ENCODE results near the gene ANKRD36C. TPM values are rescaled to one million over a fixed set of nuclear protein-coding genes. Genes with fewer than 3 reads are reported as not detected.
"Not testable (repeated sequence)": the region's sequence is repeated elsewhere in the genome, so short reads cannot be mapped to it uniquely, and the experiment has no call there.

ANKRD36C gene
- total RNA-seq, 1 experiment from 2014 or later: 19.5 TPM

- DNase-seq (ENCODE audit: extremely low read depth, low read depth): not testable (repeated sequence)
Measured at GRCh38 chr2:96009833-96010232, 18.2 kb upstream of the ANKRD36C start.

DNA sequence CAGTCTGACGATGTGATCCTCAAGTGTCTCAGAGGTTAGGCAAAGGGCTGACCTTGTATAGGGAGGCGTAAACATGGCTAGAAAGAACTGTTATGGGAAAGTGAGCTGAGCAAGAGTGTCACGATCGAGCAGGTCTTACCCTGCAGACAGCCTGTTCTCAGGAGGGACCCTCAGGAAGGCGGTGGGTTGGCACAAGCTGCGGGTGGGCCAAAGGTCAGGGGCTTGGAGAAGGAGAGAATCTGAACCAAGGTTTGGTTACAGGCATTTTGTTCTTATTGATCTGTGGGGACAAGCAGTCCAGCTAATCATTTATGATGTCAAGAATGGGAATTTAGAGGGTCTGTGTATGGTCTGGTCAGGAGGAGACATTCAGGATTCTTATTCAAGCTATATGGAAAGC lies 16.4 kb upstream of the ANKRD36C start:
- DNase-seq (ENCODE audit: extremely low read depth, low read depth): not testable (repeated sequence)

GRCh38 chr2:96006248-96006647 lies 14.6 kb upstream of the ANKRD36C start:
- DNase-seq (ENCODE audit: extremely low read depth, low read depth): not testable (repeated sequence)

DNA sequence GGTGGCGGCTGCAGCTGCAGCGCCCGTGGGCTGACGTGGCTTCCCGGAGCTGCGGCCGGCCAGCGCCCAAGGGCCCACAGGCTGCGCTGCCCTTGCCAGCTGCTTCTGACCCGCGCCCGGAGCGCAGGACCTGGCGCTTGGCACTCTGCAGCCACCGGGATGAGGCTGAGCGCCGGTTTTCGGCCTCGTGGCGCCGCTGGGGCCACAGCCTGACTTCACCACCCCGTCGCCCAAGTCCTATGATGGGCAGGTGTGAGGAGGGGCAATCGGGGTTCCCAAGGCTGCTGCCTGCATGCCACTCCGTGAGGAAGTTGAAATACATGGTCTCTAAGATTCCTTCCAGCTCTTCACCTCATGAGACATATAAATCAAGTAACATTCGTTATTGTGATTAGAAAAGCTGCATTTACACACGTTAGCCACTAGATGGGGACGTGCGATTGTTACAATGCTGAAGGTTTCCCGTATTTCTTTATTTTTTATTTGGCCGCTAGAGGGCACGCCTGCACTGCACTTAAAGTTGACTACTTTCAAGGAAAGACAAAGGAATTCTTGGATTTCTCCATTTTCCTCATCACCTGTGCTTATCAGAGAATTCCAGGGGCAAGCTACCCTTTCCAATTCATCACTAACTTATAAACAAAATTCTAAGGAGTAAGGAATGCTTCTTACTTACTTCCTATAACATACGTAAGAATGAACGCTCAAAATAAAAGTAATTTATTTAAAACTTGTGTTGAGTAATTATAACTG lies 1.1 kb upstream of the ANKRD36C start:
- peak; percentile 33 for DNase-seq (ENCODE audit: extremely low read depth, low read depth)

GRCh38 chr2:95992102-95992501 lies 478 bp upstream of the ANKRD36C start:
- not testable (repeated sequence) for DNase-seq (ENCODE audit: extremely low read depth, low read depth)

DNA sequence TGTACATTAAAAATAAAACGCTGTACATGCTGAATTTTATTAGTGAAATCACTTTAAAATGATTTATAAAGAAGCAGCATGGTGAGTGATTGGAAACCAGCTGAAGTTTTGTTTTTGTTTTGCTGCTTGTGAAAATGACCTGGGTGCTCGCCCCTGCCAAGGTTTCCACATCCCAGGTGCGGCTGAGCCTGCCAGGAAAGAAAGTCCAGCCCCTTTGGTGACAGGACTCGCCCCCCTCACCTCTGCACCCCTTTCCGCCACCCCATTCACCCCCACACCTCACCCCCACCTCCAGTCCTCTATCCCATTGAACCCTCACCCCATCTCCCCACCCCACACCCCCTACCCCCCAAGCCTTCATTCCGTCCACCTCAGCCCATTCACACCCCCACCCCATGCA lies 740 bp downstream of the ANKRD36C start:
- DNase-seq (ENCODE audit: extremely low read depth, low read depth): not testable (repeated sequence)

GRCh38 chr2:95951662-95952061 lies 40.0 kb downstream of the ANKRD36C start:
- not testable (repeated sequence) for DNase-seq (ENCODE audit: extremely low read depth, low read depth)

- not testable (repeated sequence) for DNase-seq (ENCODE audit: extremely low read depth, low read depth)
Measured at GRCh38 chr2:95948039-95948438, 43.6 kb downstream of the ANKRD36C start.

DNA sequence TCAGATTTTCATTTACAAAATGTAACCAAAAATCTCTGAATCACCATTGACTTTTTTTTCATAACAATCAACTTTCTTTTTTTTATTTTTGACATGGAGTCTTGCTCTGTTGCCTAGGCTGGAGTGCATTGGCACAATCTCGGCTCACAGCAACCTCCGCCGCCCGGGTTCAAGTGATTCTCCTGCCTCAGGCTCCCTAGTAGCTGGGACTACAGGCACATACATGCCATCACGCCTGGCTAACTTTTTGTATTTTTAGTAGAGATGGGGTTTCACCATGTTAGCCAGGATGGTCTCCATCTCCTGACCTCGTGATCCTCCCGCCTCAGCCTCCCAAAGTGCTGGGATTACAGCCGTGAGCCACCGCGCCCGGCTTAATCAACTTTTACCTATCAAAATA lies 51.7 kb downstream of the ANKRD36C start:
- not testable (repeated sequence) for DNase-seq (ENCODE audit: extremely low read depth, low read depth)

GRCh38 chr2:95930740-95931139 lies 60.9 kb downstream of the ANKRD36C start:
- not testable (repeated sequence) for DNase-seq (ENCODE audit: extremely low read depth, low read depth)

DNA sequence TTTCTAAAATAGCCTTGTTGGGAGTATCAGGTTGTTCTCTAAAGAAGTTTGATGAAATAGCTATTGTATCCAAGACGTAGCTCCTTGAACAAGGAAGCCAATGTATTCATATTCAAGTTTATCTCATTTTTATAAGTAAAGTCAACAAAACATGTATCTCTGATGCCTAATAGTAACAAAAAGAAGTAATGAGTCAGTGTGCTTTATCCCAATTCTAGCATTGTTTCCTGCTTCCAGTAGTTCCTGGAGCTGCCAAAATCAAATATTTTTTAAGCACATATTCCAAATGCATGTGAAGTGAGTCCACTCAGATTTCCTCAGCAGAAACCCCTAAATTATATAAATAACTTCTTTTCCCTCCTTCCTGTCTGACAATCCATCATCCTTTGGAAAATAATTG lies 74.6 kb downstream of the ANKRD36C start:
- DNase-seq (ENCODE audit: extremely low read depth, low read depth): not testable (repeated sequence)

DNA sequence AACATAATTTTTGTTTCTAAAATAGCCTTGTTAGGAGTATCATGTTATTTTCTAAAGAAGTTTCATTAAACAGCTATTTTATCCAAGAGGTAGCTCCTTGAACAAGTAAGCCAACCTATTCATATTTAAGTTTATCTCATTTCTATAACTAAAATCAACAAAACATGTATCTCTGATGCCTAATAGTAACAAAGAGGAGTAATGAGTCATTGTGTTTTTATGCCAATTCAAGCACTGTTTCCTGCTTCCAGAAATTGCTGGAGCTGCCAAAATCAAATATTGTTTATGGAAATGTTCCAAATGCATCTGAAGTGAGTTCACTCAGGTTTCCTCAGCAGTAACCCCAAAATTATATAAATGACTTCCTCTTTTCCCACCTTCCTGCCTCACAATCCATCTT lies 76.5 kb downstream of the ANKRD36C start:
- DNase-seq (ENCODE audit: extremely low read depth, low read depth): not testable (repeated sequence)

DNA sequence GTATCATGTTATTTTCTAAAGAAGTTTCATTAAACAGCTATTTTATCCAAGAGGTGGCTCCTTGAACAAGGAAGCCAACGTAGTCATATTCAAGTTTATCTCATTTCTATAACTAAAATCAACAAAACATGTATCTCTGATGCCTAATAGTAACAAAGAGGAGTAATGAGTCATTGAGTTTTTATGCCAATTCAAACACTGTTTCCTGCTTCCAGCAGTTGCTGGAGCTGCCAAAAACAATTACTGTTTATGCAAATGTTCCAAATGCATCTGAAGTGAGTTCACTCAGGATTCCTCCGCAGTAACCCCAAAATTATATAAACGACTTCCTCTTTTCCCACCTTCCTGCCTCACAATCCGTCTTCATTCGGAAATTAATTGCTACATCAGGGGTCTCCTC lies 80.2 kb downstream of the ANKRD36C start:
- DNase-seq (ENCODE audit: extremely low read depth, low read depth): not testable (repeated sequence)

- DNase-seq (ENCODE audit: extremely low read depth, low read depth): not testable (repeated sequence)
Measured at GRCh38 chr2:95894443-95894842, 97.2 kb downstream of the ANKRD36C start.

DNA sequence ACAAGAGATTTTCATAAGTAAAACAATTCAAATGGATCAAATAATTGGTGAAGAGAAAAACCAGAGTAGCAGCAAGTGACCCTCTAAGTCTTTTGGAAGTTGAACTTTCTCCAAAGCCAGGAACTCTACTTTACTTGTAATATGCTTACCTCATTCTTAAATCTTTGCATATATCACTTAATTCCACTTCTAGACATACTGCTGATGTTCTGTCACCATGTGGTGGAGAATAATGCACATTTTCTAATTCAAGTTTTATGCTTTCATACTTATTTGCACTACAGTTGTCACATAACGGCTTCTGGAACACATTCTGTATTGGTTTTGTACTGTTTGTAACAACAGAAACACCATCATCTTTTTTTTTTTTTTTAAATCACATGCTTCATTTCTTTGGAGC lies 123.7 kb downstream of the ANKRD36C start:
- DNase-seq (ENCODE audit: extremely low read depth, low read depth): not testable (repeated sequence)

DNA sequence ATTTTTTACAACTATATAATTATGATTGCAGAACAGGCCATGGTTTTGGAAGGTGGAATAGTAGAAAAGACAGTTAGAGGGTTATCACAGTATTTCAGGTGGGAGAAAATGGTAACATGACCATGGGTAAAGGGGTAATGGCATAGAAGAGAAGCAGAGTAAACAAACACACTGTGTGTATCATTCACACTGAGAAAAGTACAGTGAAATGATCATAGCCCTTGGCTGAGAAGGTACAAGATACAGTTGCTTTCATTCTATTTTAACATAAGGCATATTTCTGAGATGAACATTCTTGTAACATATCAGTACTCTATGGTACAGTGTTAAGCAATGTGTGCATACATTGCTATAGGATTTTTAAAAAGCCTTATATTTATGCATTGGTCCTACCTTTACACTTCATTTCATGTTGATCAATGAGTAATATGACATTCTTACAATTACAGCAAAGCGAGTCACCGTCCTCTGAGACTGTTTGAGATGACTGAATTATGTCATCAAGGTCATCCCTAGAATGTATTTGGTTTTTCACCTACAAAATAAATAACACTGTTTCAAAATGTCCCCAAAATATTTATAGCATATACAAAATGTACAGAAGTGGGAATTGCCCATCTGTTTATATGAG lies 124.5 kb downstream of the ANKRD36C start:
- DNase-seq (ENCODE audit: extremely low read depth, low read depth): not testable (repeated sequence)

GRCh38 chr2:95862121-95862520 lies 129.5 kb downstream of the ANKRD36C start:
- not testable (repeated sequence) for DNase-seq (ENCODE audit: extremely low read depth, low read depth)

- no peak for DNase-seq (ENCODE audit: extremely low read depth, low read depth)
Measured at GRCh38 chr2:95836151-95836550, 155.5 kb downstream of the ANKRD36C start.

- not testable (repeated sequence) for DNase-seq (ENCODE audit: extremely low read depth, low read depth)
Measured at GRCh38 chr2:95834077-95835013, 157.3 kb downstream of the ANKRD36C start.

DNA sequence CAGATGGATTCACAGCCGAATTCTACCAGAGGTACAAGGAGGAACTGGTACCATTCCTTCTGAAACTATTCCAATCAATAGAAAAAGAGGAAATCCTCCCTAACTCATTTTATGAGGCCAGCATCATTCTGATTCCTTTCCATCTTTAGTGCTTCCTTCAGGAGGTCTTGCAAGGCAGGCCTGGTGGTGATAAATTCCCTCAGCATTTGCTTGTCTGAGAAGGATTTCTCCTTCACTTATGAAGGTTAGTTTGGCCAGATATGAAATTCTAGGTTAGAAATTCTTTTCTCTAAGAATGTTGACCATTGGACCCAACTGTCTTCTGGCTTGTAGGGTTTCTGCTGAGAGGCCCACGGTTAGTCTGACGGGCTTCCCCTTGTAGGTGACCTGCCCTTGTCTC lies 167.4 kb downstream of the ANKRD36C start:
- DNase-seq (ENCODE audit: extremely low read depth, low read depth): not testable (repeated sequence)

DNA sequence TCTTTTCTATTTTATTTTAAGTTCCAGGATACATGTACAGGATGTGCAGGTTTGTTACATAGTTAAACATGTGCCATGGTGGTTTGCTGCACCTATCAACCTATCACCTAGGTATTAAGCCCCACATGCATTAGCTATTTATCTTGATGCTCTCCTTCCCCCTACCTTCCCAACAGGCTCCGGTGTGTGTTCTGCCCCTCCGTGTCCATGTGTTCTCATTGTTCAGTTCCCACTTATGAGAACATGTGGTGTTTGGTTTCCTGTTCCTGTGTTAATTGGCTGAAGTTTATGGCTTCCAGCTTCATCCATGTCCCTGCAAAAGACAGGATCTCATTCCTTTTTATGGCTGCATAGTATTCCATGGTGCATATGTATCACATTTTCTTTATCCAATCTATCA lies 174.1 kb downstream of the ANKRD36C start:
- not testable (repeated sequence) for DNase-seq (ENCODE audit: extremely low read depth, low read depth)

All from NCI-H460 (cell line).